ENCODE data around the gene ADARB2.

ADARB2 gene

DNA sequence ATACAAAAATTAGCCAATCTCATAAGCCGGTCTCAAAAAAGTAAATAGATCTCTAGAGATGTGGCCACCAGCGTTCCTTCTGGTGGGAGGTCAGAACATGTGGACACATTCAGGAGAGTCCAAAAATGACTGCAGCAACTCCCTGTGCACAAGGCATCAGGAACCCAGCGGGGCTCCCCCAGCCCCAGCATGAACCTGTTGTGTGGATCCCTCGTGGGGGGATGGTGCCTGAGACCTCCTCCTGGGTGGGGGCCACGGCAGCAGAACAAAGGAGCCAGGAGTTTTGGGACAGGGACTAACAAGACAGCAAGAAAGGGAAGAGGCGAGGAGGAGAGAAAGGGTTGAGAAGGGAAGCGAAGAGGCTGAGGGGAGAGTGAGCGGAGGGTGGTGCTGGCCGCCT lies 559.4 kb downstream of the ADARB2 start:
- Histone ChIP-seq H3K4me1 (ENCODE audit: control insufficient read depth in 1 of 2, insufficient read depth in 1 of 2, low read depth in 1 of 2, low read length in 1 of 2) (no peaks in the 10 kb centered on the region), H3K9me3 (no peaks in the 10 kb centered on the region), H3K27me3 (peaks cover 5% of the 10 kb centered on the region), H3K36me3 (no peaks in the 10 kb centered on the region), H3K4me3 (ENCODE audit: low read depth in 1 of 2, low read length in 1 of 2) (no peak overlapping the region), H3K27ac (no peak overlapping the region)
- no peak for TF ChIP-seq CTCF (IDR thresholded peaks at IDR 0.05)

DNA sequence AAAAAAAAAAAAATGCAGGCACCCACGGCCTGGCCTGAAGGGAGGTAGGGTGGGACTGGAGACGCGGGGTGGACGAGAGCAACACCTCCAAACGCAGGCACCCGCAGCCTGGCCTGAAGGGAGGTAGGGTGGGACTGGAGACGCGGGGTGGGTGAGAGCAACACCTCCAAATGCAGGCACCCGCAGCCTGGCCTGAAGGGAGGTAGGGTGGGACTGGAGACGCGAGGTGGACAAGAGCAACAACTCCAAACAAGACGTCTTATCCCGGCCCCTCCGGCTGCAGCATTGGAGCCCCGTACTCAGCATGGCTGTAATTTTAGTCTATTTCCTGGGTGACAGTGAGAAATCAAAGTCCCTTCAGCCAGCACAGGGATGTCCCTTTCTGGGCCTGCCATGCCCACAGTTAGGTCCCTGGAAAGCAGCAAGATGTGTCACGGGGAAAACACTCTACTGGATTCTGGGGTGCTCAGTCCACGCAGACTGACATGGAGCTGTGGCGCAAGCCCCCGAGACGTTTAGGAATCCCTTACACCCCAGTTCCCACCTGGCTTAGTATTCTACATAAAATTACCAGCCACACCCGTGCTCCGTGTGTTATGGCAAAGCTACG lies 561.3 kb downstream of the ADARB2 start:
- Histone ChIP-seq H3K4me1 (ENCODE audit: control insufficient read depth in 1 of 2, insufficient read depth in 1 of 2, low read depth in 1 of 2, low read length in 1 of 2) (no peaks in the 10 kb centered on the region), H3K4me3 (ENCODE audit: low read depth in 1 of 2, low read length in 1 of 2) (no peak overlapping the region), H3K9me3 (no peaks in the 10 kb centered on the region), H3K27me3 (peaks cover 5% of the 10 kb centered on the region), H3K36me3 (no peaks in the 10 kb centered on the region), H3K27ac (no peak overlapping the region)
- TF ChIP-seq CTCF (IDR thresholded peaks at IDR 0.05), result no peak

DNA sequence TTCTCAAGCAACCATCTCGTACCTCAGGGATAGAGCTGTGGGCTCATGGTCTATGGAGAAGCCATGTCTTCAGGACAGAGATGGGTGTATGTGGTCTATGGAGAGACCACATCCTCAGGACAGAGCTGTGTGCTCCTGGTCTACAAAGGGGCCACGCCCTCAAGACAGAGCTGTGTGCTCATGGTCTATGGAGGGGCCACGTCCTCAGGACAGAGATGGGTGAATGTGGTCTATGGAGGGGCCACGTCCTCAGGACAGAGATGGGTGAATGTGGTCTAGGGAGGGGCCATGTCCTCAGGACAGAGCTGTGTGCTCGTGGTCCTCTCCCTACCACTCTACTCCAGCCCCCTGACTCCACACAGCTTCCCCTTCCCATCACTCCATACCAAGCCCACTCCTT lies 563.3 kb downstream of the ADARB2 start:
- H3K4me3 ChIP-seq (ENCODE audit: low read depth in 1 of 2, low read length in 1 of 2), result no peak overlapping the region
- H3K9me3 ChIP-seq, result no peaks in the 10 kb centered on the region
- no peaks in the 10 kb centered on the region for H3K4me1 ChIP-seq (ENCODE audit: control insufficient read depth in 1 of 2, insufficient read depth in 1 of 2, low read depth in 1 of 2, low read length in 1 of 2)
- H3K27me3 ChIP-seq, result no peaks in the 10 kb centered on the region
- H3K27ac ChIP-seq, result no peak overlapping the region
- no peak for TF ChIP-seq CTCF (IDR thresholded peaks at IDR 0.05)
- no peaks in the 10 kb centered on the region for H3K36me3 ChIP-seq

- H3K9me3 ChIP-seq, result no peaks in the 10 kb centered on the region
- H3K27me3 ChIP-seq, result no peaks in the 10 kb centered on the region
- no peak overlapping the region for H3K4me3 ChIP-seq (ENCODE audit: low read depth in 1 of 2, low read length in 1 of 2)
- no peak for TF ChIP-seq CTCF (IDR thresholded peaks at IDR 0.05)
- H3K4me1 ChIP-seq (ENCODE audit: control insufficient read depth in 1 of 2, insufficient read depth in 1 of 2, low read depth in 1 of 2, low read length in 1 of 2), result no peaks in the 10 kb centered on the region
- H3K27ac ChIP-seq, result no peak overlapping the region
- H3K36me3 ChIP-seq, result no peaks in the 10 kb centered on the region
These were observed 564.2 kb downstream of the ADARB2 start for GRCh38 chr10:1173091-1173490.

DNA sequence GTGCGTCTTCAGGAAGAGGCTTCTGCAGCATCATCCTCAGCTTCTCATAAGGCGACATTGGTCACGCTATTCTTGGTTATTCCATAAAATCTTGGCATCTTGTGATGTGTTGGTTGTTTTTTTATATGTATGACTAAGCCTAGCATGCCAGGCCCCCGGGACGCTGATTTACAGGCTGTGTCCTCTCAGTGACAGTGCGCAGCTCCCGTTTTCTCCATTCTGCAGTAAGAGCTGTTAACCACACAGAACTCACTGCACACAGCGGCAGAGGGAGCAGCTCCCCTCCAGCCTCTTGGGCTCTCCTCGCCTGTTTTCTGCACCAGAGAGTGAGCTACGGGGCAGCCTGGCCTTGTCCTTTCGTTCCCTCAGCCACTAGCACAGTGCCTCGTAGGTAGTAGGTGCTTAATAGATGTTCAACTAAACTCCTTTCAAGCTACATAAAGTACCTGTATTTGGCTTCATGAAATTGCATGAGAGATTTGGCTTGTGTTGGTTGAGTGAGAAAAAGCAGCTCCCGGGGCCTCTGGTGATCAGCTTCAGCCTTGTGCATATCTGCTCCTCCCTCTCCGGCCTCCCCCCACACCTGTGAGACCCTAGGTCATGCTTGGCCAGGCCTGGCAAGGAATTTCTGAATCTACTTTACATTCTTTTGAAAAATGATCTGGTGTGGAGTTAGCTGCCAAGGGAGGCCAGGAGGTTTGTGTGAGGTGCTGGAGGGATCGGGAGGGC lies 564.9 kb downstream of the ADARB2 start:
- H3K27me3 ChIP-seq, result no peaks in the 10 kb centered on the region
- no peak overlapping the region for H3K27ac ChIP-seq
- no peak for TF ChIP-seq CTCF (IDR thresholded peaks at IDR 0.05)
- no peak overlapping the region for H3K4me3 ChIP-seq (ENCODE audit: low read depth in 1 of 2, low read length in 1 of 2)
- no peaks in the 10 kb centered on the region for H3K36me3 ChIP-seq
- no peaks in the 10 kb centered on the region for H3K9me3 ChIP-seq
- H3K4me1 ChIP-seq (ENCODE audit: control insufficient read depth in 1 of 2, insufficient read depth in 1 of 2, low read depth in 1 of 2, low read length in 1 of 2), result no peaks in the 10 kb centered on the region
